Calu3 (cell line): ENCODE results near the gene ADAMTSL3. TPM values are rescaled to one million over a fixed set of nuclear protein-coding genes. Genes with fewer than 3 reads are reported as not detected.
A peak's percentile ranks its signal among the peaks of the same experiment; 100 is the strongest.

Experiments
- BruUV-seq: library from RNA; stranded (reverse); fragments of 400-500 nt; replicated peaks from 2 replicates; lab custom pipeline; 2021; lab: Mats Ljungman, UMichigan
- CTCF ChIA-PET: fragments of 300-600 bp; sonication (Branson Sonifier 250); formaldehyde crosslinking; loops from one replicate; lab custom pipeline; 2022; ENCODE audit warnings: antibody characterized with exemption; lab: Charles Lee
- DNase-seq: peaks from one replicate; pipeline ENCODE4 v3.0.0; 2022
- H3K27ac Mint-ChIP-seq: one replicate; pipeline ENCODE4 v1.8.0; 2022; ENCODE audit warnings: mixed read lengths; ENCODE audit not compliant: unreplicated experiment
- H3K27me3 Mint-ChIP-seq: one replicate; pipeline ENCODE4 v1.8.0; 2022; ENCODE audit warnings: mixed read lengths; ENCODE audit not compliant: unreplicated experiment
- H3K36me3 Mint-ChIP-seq: one replicate; pipeline ENCODE4 v1.8.0; 2022; ENCODE audit warnings: mild to moderate bottlenecking, moderate library complexity, mixed read lengths; ENCODE audit not compliant: insufficient read depth, unreplicated experiment
- H3K4me1 Mint-ChIP-seq: one replicate; pipeline ENCODE4 v1.8.0; 2022; ENCODE audit warnings: mild to moderate bottlenecking, low read depth, mixed read lengths; ENCODE audit not compliant: unreplicated experiment
- H3K4me3 Mint-ChIP-seq: one replicate; pipeline ENCODE4 v1.8.0; 2022; ENCODE audit warnings: mild to moderate bottlenecking, low read depth, moderate library complexity, mixed read lengths; ENCODE audit not compliant: unreplicated experiment
- H3K9me3 Mint-ChIP-seq: one replicate; pipeline ENCODE4 v1.8.0; 2022; ENCODE audit warnings: low read depth, mixed read lengths; ENCODE audit not compliant: unreplicated experiment
- CTCF ChIP-seq: fragments of 200-600 bp; IDR thresholded peaks from one replicate; pipeline ENCODE4 v1.8.0; 2022; ENCODE audit warnings: antibody characterized with exemption; ENCODE audit not compliant: unreplicated experiment
- intact Hi-C: fragments of 100-400 bp; cut with micrococcal nuclease; formaldehyde crosslinking; loops from one replicate; pipeline ENCODE4 v1.10.0; 2022; ENCODE audit not compliant: unreplicated experiment
- total RNA-seq: library from RNA; stranded (reverse); gene quantifications from 2 replicates; pipeline ENCODE4 v1.2.3, GENCODE V29; 2022

The ADAMTSL3 gene
- total RNA-seq, 1 experiment from 2014 or later: 2.4 TPM

- no TSS peak for BruUV-seq
- intact Hi-C loops: loop anchor here (5.0 to 10.0 kb wide), 2 partner anchors 95 to 382 kb away; no protein-coding TSS in a partner anchor
These were observed 1.2 kb upstream of the ADAMTSL3 start for GRCh38 chr15:83652626-83653204.

GRCh38 chr15:83653288-83653638, 660 bp upstream of the ADAMTSL3 start:
- intact Hi-C loops: loop anchor here (5.0 to 10.0 kb wide), 2 partner anchors 94 to 382 kb away; no protein-coding TSS in a partner anchor
- no TSS peak for BruUV-seq
- peaks cover 13% of the 10 kb centered on the region for H3K4me1 Mint-ChIP-seq
- peaks cover 48% of the 10 kb centered on the region for H3K27me3 Mint-ChIP-seq
- no peak for DNase-seq
- H3K9me3 Mint-ChIP-seq: no peaks in the 10 kb centered on the region
- peak overlapping the region; percentile 48 for H3K4me3 Mint-ChIP-seq
- TF ChIP-seq CTCF: no peak
- no peaks in the 10 kb centered on the region for H3K36me3 Mint-ChIP-seq
- CTCF ChIA-PET: no interaction called here
- H3K27ac Mint-ChIP-seq: no peak overlapping the region

More at GRCh38 chr15:83652626-83653204, 1.2 kb upstream of the ADAMTSL3 start:
- DNase-seq: no peak
- Mint-ChIP-seq H3K4me3 (no peak overlapping the region), H3K36me3 (no peaks in the 10 kb centered on the region), H3K4me1 (peaks cover 13% of the 10 kb centered on the region), H3K27ac (no peak overlapping the region), H3K27me3 (peaks cover 50% of the 10 kb centered on the region), H3K9me3 (no peaks in the 10 kb centered on the region)
- CTCF ChIA-PET: no interaction called here
- no peak for TF ChIP-seq CTCF

GRCh38 chr15:83654379-83655236, 685 bp downstream of the ADAMTSL3 start:
- Mint-ChIP-seq H3K4me3 (no peak overlapping the region), H3K36me3 (no peaks in the 10 kb centered on the region), H3K9me3 (no peaks in the 10 kb centered on the region), H3K27me3 (peaks cover 35% of the 10 kb centered on the region), H3K27ac (no peak overlapping the region), H3K4me1 (peaks cover 13% of the 10 kb centered on the region)
- no peak for TF ChIP-seq CTCF
- no peak for DNase-seq
- intact Hi-C loops: loop anchor here (5.0 to 10.0 kb wide), 2 partner anchors 93 to 380 kb away; no protein-coding TSS in a partner anchor
- no TSS peak for BruUV-seq
- CTCF ChIA-PET: no interaction called here

- TF ChIP-seq CTCF: no peak
- intact Hi-C loops: loop anchor here (10.0 kb wide), 1 partner anchor 380 kb away; no protein-coding TSS in a partner anchor
- Mint-ChIP-seq H3K36me3 (no peaks in the 10 kb centered on the region), H3K27ac (no peak overlapping the region), H3K4me1 (peaks cover 13% of the 10 kb centered on the region), H3K27me3 (peaks cover 29% of the 10 kb centered on the region), H3K9me3 (no peaks in the 10 kb centered on the region), H3K4me3 (no peak overlapping the region)
- CTCF ChIA-PET: no interaction called here
- DNase-seq: no peak
- BruUV-seq: no TSS peak
These were observed 1.3 kb downstream of the ADAMTSL3 start for GRCh38 chr15:83655237-83655616.
